Hepatocyte (in vitro differentiated cells): ENCODE results near the gene ZNF385D. TPM values are rescaled to one million over a fixed set of nuclear protein-coding genes. Genes with fewer than 3 reads are reported as not detected.

Source experiments
- DNase-seq: peaks from one replicate; pipeline ENCODE4 v3.0.0-alpha.2; 2016; ENCODE audit warnings: low spot score
- H2AFZ ChIP-seq: fragments of 200-600 bp; sonication (generic); 2 replicates; pipeline ENCODE4 v1.6.0; 2016; ENCODE audit warnings: antibody characterized with exemption, mild to moderate bottlenecking
- H3K27ac ChIP-seq: fragments of 200-600 bp; sonication (generic); 2 replicates; pipeline ENCODE4 v1.5.1; 2016; ENCODE audit warnings: mild to moderate bottlenecking
- H3K27me3 ChIP-seq: fragments of 200-600 bp; sonication (generic); 2 replicates; pipeline ENCODE4 v1.6.1; 2016
- H3K36me3 ChIP-seq: fragments of 200-600 bp; sonication (generic); replicated peaks from 2 replicates; pipeline ENCODE4 v1.5.1; 2016; ENCODE audit warnings: low read depth; ENCODE audit not compliant: insufficient read depth
- H3K4me1 ChIP-seq: fragments of 200-600 bp; sonication (generic); 2 replicates; pipeline ENCODE4 v1.5.1; 2016; ENCODE audit warnings: mild to moderate bottlenecking, moderate library complexity; ENCODE audit not compliant: insufficient read depth
- H3K4me2 ChIP-seq: fragments of 200-600 bp; sonication (generic); 2 replicates; pipeline ENCODE4 v1.6.0; 2016
- H3K4me3 ChIP-seq: fragments of 200-600 bp; sonication (generic); 2 replicates; pipeline ENCODE4 v1.5.1; 2016; ENCODE audit warnings: mild to moderate bottlenecking
- H3K79me2 ChIP-seq: fragments of 200-600 bp; sonication (generic); 2 replicates; pipeline ENCODE4 v1.6.0; 2017; ENCODE audit warnings: mild to moderate bottlenecking
- H3K9me2 ChIP-seq: fragments of 200-600 bp; sonication (generic); replicated peaks from 2 replicates; pipeline ENCODE4 v1.6.0; 2017; ENCODE audit warnings: mild to moderate bottlenecking; ENCODE audit not compliant: insufficient read depth
- H3K9me3 ChIP-seq: fragments of 200-600 bp; sonication (generic); 2 replicates; pipeline ENCODE4 v1.5.1; 2016; ENCODE audit warnings: low read depth, mild to moderate bottlenecking
- H4K20me1 ChIP-seq: fragments of 200-600 bp; sonication (generic); 2 replicates; pipeline ENCODE4 v1.6.0; 2016; ENCODE audit warnings: mild to moderate bottlenecking; ENCODE audit not compliant: insufficient read depth, poor library complexity, severe bottlenecking
- CTCF ChIP-seq: fragments of 200-600 bp; sonication (generic); IDR thresholded peaks from 2 replicates; pipeline ENCODE4 v1.5.1; 2016; ENCODE audit warnings: antibody characterized with exemption, mild to moderate bottlenecking; ENCODE audit not compliant: poor library complexity
- EZH2 ChIP-seq: fragments of 200-600 bp; sonication (generic); IDR thresholded peaks from 2 replicates; pipeline ENCODE4 v1.6.1; 2016; ENCODE audit warnings: antibody characterized with exemption, mild to moderate bottlenecking, borderline replicate concordance
- EZH2phosphoT487 ChIP-seq: fragments of 200-600 bp; sonication (generic); IDR thresholded peaks from one replicate; pipeline ENCODE4 v1.6.1; 2018; ENCODE audit warnings: antibody characterized with exemption, mild to moderate bottlenecking, low read depth, moderate library complexity; ENCODE audit not compliant: unreplicated experiment, severe bottlenecking
- WGBS: methylation state at CpG from one replicate; pipeline ENCODE4 v1.1.6; 2016; ENCODE audit warnings: low lambda C conversion rate; ENCODE audit errors: missing lambda C conversion rate; 5-methylcytosine and 5-hydroxymethylcytosine counted together
- polyA plus RNA-seq: library from polyadenylated mRNA; unstranded; fragments of >200 nt; fragmentation: Nextera tagmentation; extraction: Ambion mirVana; gene quantifications from 2 replicates; pipeline ENCODE4 v1.2.1, GENCODE V29; 2016
- total RNA-seq: library from RNA; depleted of rRNA; stranded (reverse); fragments of >200 nt; gene quantifications from 2 replicates; pipeline ENCODE4 v1.2.3, GENCODE V29; 2014

The ZNF385D gene
- total and polyA plus RNA-seq, 2 experiments from 2014 or later: 4.9 to 7.4 TPM

GRCh38 chr3:21599890-21600289, 151.1 kb downstream of the ZNF385D start:
- H3K36me3 ChIP-seq: no peaks in the 10 kb centered on the region
- H4K20me1 ChIP-seq: no peaks in the 10 kb centered on the region
- 86% methylated on average over 6 of the region's 6 CpGs for WGBS
- no peak for TF ChIP-seq EZH2
- TF ChIP-seq CTCF: no peak
- H2AFZ ChIP-seq: no peak overlapping the region
- H3K4me2 ChIP-seq: no peak overlapping the region
- no peak for DNase-seq
- H3K27ac ChIP-seq: no peak overlapping the region
- no peaks in the 10 kb centered on the region for H3K79me2 ChIP-seq
- H3K4me1 ChIP-seq: no peaks in the 10 kb centered on the region
- no peaks in the 10 kb centered on the region for H3K9me2 ChIP-seq
- H3K27me3 ChIP-seq: no peaks in the 10 kb centered on the region
- H3K4me3 ChIP-seq: no peak overlapping the region
- H3K9me3 ChIP-seq: no peaks in the 10 kb centered on the region

GRCh38 chr3:21592828-21593227, 158.2 kb downstream of the ZNF385D start:
- DNase-seq: no peak
- Histone ChIP-seq H3K4me3 (no peak overlapping the region), H3K9me3 (no peaks in the 10 kb centered on the region), H3K27ac (no peak overlapping the region), H3K79me2 (no peaks in the 10 kb centered on the region), H3K27me3 (no peaks in the 10 kb centered on the region), H3K4me1 (no peaks in the 10 kb centered on the region), H2AFZ (no peak overlapping the region), H4K20me1 (no peaks in the 10 kb centered on the region), H3K9me2 (no peaks in the 10 kb centered on the region), H3K4me2 (no peak overlapping the region), H3K36me3 (no peaks in the 10 kb centered on the region)
- WGBS: 92% methylated on average over 4 of the region's 4 CpGs
- TF ChIP-seq EZH2: no peak
- no peak for TF ChIP-seq EZH2phosphoT487
- TF ChIP-seq CTCF: no peak

- Histone ChIP-seq H3K27ac (no peak overlapping the region), H4K20me1 (no peaks in the 10 kb centered on the region), H3K9me2 (no peaks in the 10 kb centered on the region), H3K4me3 (no peak overlapping the region), H3K4me2 (no peak overlapping the region), H2AFZ (no peak overlapping the region), H3K79me2 (no peaks in the 10 kb centered on the region), H3K9me3 (no peaks in the 10 kb centered on the region), H3K36me3 (no peaks in the 10 kb centered on the region), H3K27me3 (no peaks in the 10 kb centered on the region), H3K4me1 (no peaks in the 10 kb centered on the region)
- no peak for DNase-seq
- WGBS: 43% methylated on average over 1 of the region's 1 CpG
- TF ChIP-seq EZH2: no peak
- no peak for TF ChIP-seq CTCF
- no peak for TF ChIP-seq EZH2phosphoT487
These were observed 163.1 kb downstream of the ZNF385D start for GRCh38 chr3:21587894-21588293.

GRCh38 chr3:21585216-21585740, 165.7 kb downstream of the ZNF385D start:
- H3K9me3 ChIP-seq: no peaks in the 10 kb centered on the region
- H3K79me2 ChIP-seq: no peaks in the 10 kb centered on the region
- no peak overlapping the region for H3K4me2 ChIP-seq
- no peaks in the 10 kb centered on the region for H3K4me1 ChIP-seq
- no peak overlapping the region for H3K4me3 ChIP-seq
- no peaks in the 10 kb centered on the region for H3K36me3 ChIP-seq
- H3K27me3 ChIP-seq: no peaks in the 10 kb centered on the region
- H3K27ac ChIP-seq: no peak overlapping the region
- WGBS: 78% methylated on average over 3 of the region's 3 CpGs
- no peak for TF ChIP-seq EZH2
- no peak for TF ChIP-seq EZH2phosphoT487
- no peak for TF ChIP-seq CTCF
- H4K20me1 ChIP-seq: no peaks in the 10 kb centered on the region
- H2AFZ ChIP-seq: no peak overlapping the region
- H3K9me2 ChIP-seq: no peaks in the 10 kb centered on the region
- DNase-seq: no peak
